Uterus (tissue), 4 donors: ENCODE results near the gene GRM1. TPM values are rescaled to one million over a fixed set of nuclear protein-coding genes. Genes with fewer than 3 reads are reported as not detected.
"Not testable (repeated sequence)": the region's sequence is repeated elsewhere in the genome, so short reads cannot be mapped to it uniquely, and the experiment has no call there.

Experiments used
- DNase-seq, 2 donors: peaks; one replicate each; pipeline ENCODE4 v3.0.0-alpha.2; 2019 to 2020
- H3K27ac ChIP-seq, 2 donors: fragments of 200-600 bp; sonication (generic); 1 replicate in 1 of 2; 2 replicates in 1 of 2; pipeline ENCODE4 v1.5.1; 2016 to 2018
- H3K27me3 ChIP-seq, 2 donors: fragments of 200-600 bp; sonication (generic); one replicate each; pipeline ENCODE4 v1.5.1; 2018 to 2019; ENCODE audit warnings: control low read depth in 1 of 2
- H3K36me3 ChIP-seq, 2 donors: fragments of 200-600 bp; sonication (generic); one replicate each; pipeline ENCODE4 v1.5.1; 2019; ENCODE audit warnings: control low read depth in 1 of 2
- H3K4me1 ChIP-seq, 2 donors: fragments of 200-600 bp; sonication (generic); one replicate each; pipeline ENCODE4 v1.5.1; 2018 to 2019; ENCODE audit warnings: control low read depth in 1 of 2
- H3K4me3 ChIP-seq, 2 donors: fragments of 200-600 bp; sonication (generic); 1 replicate in 1 of 2; 2 replicates in 1 of 2; pipeline ENCODE4 v1.5.1; 2018 to 2019; ENCODE audit warnings: mild to moderate bottlenecking in 1 of 2
- H3K9me3 ChIP-seq, 2 donors: fragments of 200-600 bp; sonication (generic); one replicate each; pipeline ENCODE4 v1.5.1; 2019; ENCODE audit warnings: control low read depth in 1 of 2
- CTCF ChIP-seq, 4 experiments: fragments of 200-600 bp in 2 of 4; fragments of 450-650 bp in 2 of 4; sonication (generic) in 2 of 4; IDR thresholded peaks; one replicate each; pipeline ENCODE4 v1.5.1; 2016 to 2019; ENCODE audit warnings: antibody characterized with exemption in 4 of 4, mild to moderate bottlenecking in 2 of 4, moderate library complexity in 1 of 4
- POLR2A ChIP-seq, 2 donors: fragments of 450-650 bp; IDR thresholded peaks; one replicate each; pipeline ENCODE4 v1.6.1; 2016; ENCODE audit warnings: antibody characterized with exemption in 2 of 2, mild to moderate bottlenecking in 1 of 2, moderate library complexity in 1 of 2
- intact Hi-C: fragments of 100-400 bp; cut with DNase I; formaldehyde crosslinking; loops from one replicate; pipeline ENCODE4 v1.15.1; 2023; ENCODE audit warnings: low total_unique reads
- total RNA-seq, 4 donors: library from RNA; depleted of rRNA in 3 of 4; stranded (reverse); fragments of >200 nt in 3 of 4; gene quantifications; one replicate each; pipeline versions ENCODE4 v1.1.0 to v1.2.4, GENCODE V29; 2014 to 2023
- donor health status: DM: yes; HTN: yes; CAD: no.

Gene GRM1
- total RNA-seq, 4 donors from 2014 or later, result 0.07 to 0.12 TPM; not detected in 2

GRCh38 chr6:146267946-146268345, 239.1 kb downstream of the GRM1 start:
- TF ChIP-seq CTCF (IDR thresholded peaks at IDR 0.05), result no peak
- no peak for TF ChIP-seq POLR2A (IDR thresholded peaks at IDR 0.05)
- H3K9me3 ChIP-seq, result no peaks in the 10 kb centered on the region
- H3K36me3 ChIP-seq, result no peaks in the 10 kb centered on the region
- intact Hi-C loops, result no loop called here
- no peak overlapping the region for H3K4me3 ChIP-seq
- H3K27ac ChIP-seq, result no peak overlapping the region
- H3K4me1 ChIP-seq, result no peaks in the 10 kb centered on the region
- DNase-seq, result no peak
- H3K27me3 ChIP-seq, result no peaks in the 10 kb centered on the region

- Histone ChIP-seq H3K9me3 (no peaks in the 10 kb centered on the region), H3K27me3 (no peaks in the 10 kb centered on the region), H3K4me1 (no peaks in the 10 kb centered on the region), H3K4me3 (no peak overlapping the region), H3K27ac (no peak overlapping the region), H3K36me3 (no peaks in the 10 kb centered on the region)
- TF ChIP-seq POLR2A (IDR thresholded peaks at IDR 0.05) (no peak), CTCF (IDR thresholded peaks at IDR 0.05) (no peak)
- DNase-seq, result no peak
- intact Hi-C loops, result no loop called here
Measured at GRCh38 chr6:146269482-146269881, 240.6 kb downstream of the GRM1 start.

- H3K4me1 ChIP-seq, H3K4me3 ChIP-seq, H3K36me3 ChIP-seq, H3K27me3 ChIP-seq, intact Hi-C loops, H3K27ac ChIP-seq, H3K9me3 ChIP-seq: not testable (repeated sequence)
- peak in 1 of 2 donors; percentile 26 for DNase-seq
Measured at GRCh38 chr6:146271163-146271562, 242.3 kb downstream of the GRM1 start.

GRCh38 chr6:146273490-146273889, 244.6 kb downstream of the GRM1 start:
- H3K36me3 ChIP-seq, result no peaks in the 10 kb centered on the region
- DNase-seq, result no peak
- no peak overlapping the region for H3K27ac ChIP-seq
- H3K27me3 ChIP-seq, result no peaks in the 10 kb centered on the region
- intact Hi-C loops, result no loop called here
- H3K4me3 ChIP-seq, result no peak overlapping the region
- H3K9me3 ChIP-seq, result no peaks in the 10 kb centered on the region
- no peaks in the 10 kb centered on the region for H3K4me1 ChIP-seq
- TF ChIP-seq POLR2A (IDR thresholded peaks at IDR 0.05), result no peak
- TF ChIP-seq CTCF (IDR thresholded peaks at IDR 0.05), result no peak

- no peak for DNase-seq
- no peaks in the 10 kb centered on the region for H3K36me3 ChIP-seq
- H3K4me1 ChIP-seq, result no peaks in the 10 kb centered on the region
- intact Hi-C loops, result no loop called here
- no peaks in the 10 kb centered on the region for H3K27me3 ChIP-seq
- TF ChIP-seq CTCF (IDR thresholded peaks at IDR 0.05) (no peak), POLR2A (IDR thresholded peaks at IDR 0.05) (no peak)
- H3K9me3 ChIP-seq, result no peaks in the 10 kb centered on the region
- no peak overlapping the region for H3K27ac ChIP-seq
- H3K4me3 ChIP-seq, result no peak overlapping the region
Measured at GRCh38 chr6:146277142-146277541, 248.3 kb downstream of the GRM1 start.

- Histone ChIP-seq H3K9me3 (no peaks in the 10 kb centered on the region), H3K36me3 (no peaks in the 10 kb centered on the region), H3K27ac (no peak overlapping the region), H3K4me3 (no peak overlapping the region), H3K4me1 (no peaks in the 10 kb centered on the region), H3K27me3 (no peaks in the 10 kb centered on the region)
- intact Hi-C loops, result no loop called here
- TF ChIP-seq CTCF (IDR thresholded peaks at IDR 0.05), result no peak
- no peak for TF ChIP-seq POLR2A (IDR thresholded peaks at IDR 0.05)
- no peak for DNase-seq
Measured at GRCh38 chr6:146281651-146282362, 252.9 kb downstream of the GRM1 start.
